ENCODE measurements around the gene PRDM16.

PRDM16 gene

GRCh38 chr1:3356827-3357460 is 287.9 kb downstream of the PRDM16 start:
- no peak for DNase-seq (ENCODE audit: low spot score)

- DNase-seq (ENCODE audit: low spot score) = no peak
Measured at GRCh38 chr1:3357526-3358297, 288.7 kb downstream of the PRDM16 start.

GRCh38 chr1:3359351-3359750 is 290.3 kb downstream of the PRDM16 start:
- no peak for DNase-seq (ENCODE audit: low spot score)

- DNase-seq (ENCODE audit: low spot score) = no peak
Measured at GRCh38 chr1:3359756-3360440, 290.9 kb downstream of the PRDM16 start.

GRCh38 chr1:3360646-3361257 is 291.7 kb downstream of the PRDM16 start:
- no peak for DNase-seq (ENCODE audit: low spot score)

- DNase-seq (ENCODE audit: low spot score) = no peak
Measured at GRCh38 chr1:3363023-3363422, 294.0 kb downstream of the PRDM16 start.

- no peak for DNase-seq (ENCODE audit: low spot score)
Measured at GRCh38 chr1:3363756-3364155, 294.8 kb downstream of the PRDM16 start.

- no peak for DNase-seq (ENCODE audit: low spot score)
Measured at GRCh38 chr1:3364551-3364950, 295.5 kb downstream of the PRDM16 start.

GRCh38 chr1:3364983-3365382 is 296.0 kb downstream of the PRDM16 start:
- no peak for DNase-seq (ENCODE audit: low spot score)

- DNase-seq (ENCODE audit: low spot score) = no peak
Measured at GRCh38 chr1:3365523-3366125, 296.6 kb downstream of the PRDM16 start.

- no peak for DNase-seq (ENCODE audit: low spot score)
Measured at GRCh38 chr1:3366126-3367051, 297.4 kb downstream of the PRDM16 start.

- no peak for DNase-seq (ENCODE audit: low spot score)
Measured at GRCh38 chr1:3367376-3367775, 298.4 kb downstream of the PRDM16 start.

GRCh38 chr1:3368059-3368458 is 299.1 kb downstream of the PRDM16 start:
- no peak for DNase-seq (ENCODE audit: low spot score)

GRCh38 chr1:3368711-3369445 is 299.9 kb downstream of the PRDM16 start:
- no peak for DNase-seq (ENCODE audit: low spot score)

- no peak for DNase-seq (ENCODE audit: low spot score)
Measured at GRCh38 chr1:3369446-3370076, 300.6 kb downstream of the PRDM16 start.

- no peak for DNase-seq (ENCODE audit: low spot score)
Measured at GRCh38 chr1:3370856-3371703, 302.1 kb downstream of the PRDM16 start.

GRCh38 chr1:3372317-3372716 is 303.3 kb downstream of the PRDM16 start:
- DNase-seq (ENCODE audit: low spot score) = peak; percentile 26

GRCh38 chr1:3373175-3373574 is 304.2 kb downstream of the PRDM16 start:
- DNase-seq (ENCODE audit: low spot score) = no peak
